Transverse colon (tissue), 4 donors: Measurements from ENCODE around the gene TGM1. TPM values are rescaled to one million over a fixed set of nuclear protein-coding genes. Genes with fewer than 3 reads are reported as not detected.

Experiments
- DNase-seq: peaks from one replicate; pipeline ENCODE4 v3.0.0-alpha.2; 2019
- H3K27ac ChIP-seq, 4 donors: fragments of 200-600 bp; sonication (generic); 2 replicates each; pipeline ENCODE4 v1.5.1; 2016 to 2018; ENCODE audit warnings: inconsistent platforms in 4 of 4
- H3K27me3 ChIP-seq: fragments of 200-600 bp; sonication (generic); 2 replicates; pipeline ENCODE4 v1.5.1; 2017; ENCODE audit warnings: inconsistent platforms
- H3K36me3 ChIP-seq, 4 donors: fragments of 200-600 bp; sonication (generic); 2 replicates each; pipeline ENCODE4 v1.5.1; 2017 to 2019; ENCODE audit warnings: inconsistent platforms in 4 of 4
- H3K4me1 ChIP-seq, 4 donors: fragments of 200-600 bp; sonication (generic); 2 replicates each; pipeline ENCODE4 v1.5.1; 2017 to 2020; ENCODE audit warnings: inconsistent platforms in 4 of 4
- H3K4me3 ChIP-seq, 4 donors: fragments of 200-600 bp; sonication (generic); 1 replicate in 1 of 4; 2 replicates in 3 of 4; pipeline versions ENCODE4 v1.5.1 to v1.6.1; 2017 to 2019; ENCODE audit warnings: inconsistent platforms in 4 of 4
- H3K9me3 ChIP-seq, 2 donors: fragments of 200-600 bp; sonication (generic); 2 replicates each; pipeline ENCODE4 v1.5.1; 2017 to 2019; ENCODE audit warnings: inconsistent platforms in 2 of 2
- CTCF ChIP-seq, 5 experiments: fragments of 200-600 bp in 3 of 5; fragments of 450-650 bp in 2 of 5; sonication (generic) in 3 of 5; IDR thresholded peaks; 1 replicate in 2 of 5; 2 replicates in 3 of 5; pipeline ENCODE4 v1.5.1; 2016 to 2017; ENCODE audit warnings: antibody characterized with exemption in 5 of 5, inconsistent platforms in 3 of 5, mild to moderate bottlenecking in 2 of 5, moderate library complexity in 1 of 5
- EP300 ChIP-seq: sonication (generic); formaldehyde crosslinking; IDR thresholded peaks from one replicate; pipeline ENCODE4 v1.6.1; 2017; ENCODE audit warnings: antibody characterized with exemption, low read depth
- POLR2A ChIP-seq: fragments of 450-650 bp; IDR thresholded peaks from one replicate; pipeline ENCODE4 v1.6.1; 2016; ENCODE audit warnings: antibody characterized with exemption, mild to moderate bottlenecking, moderate library complexity
- POLR2AphosphoS5 ChIP-seq, 3 donors: sonication (generic); formaldehyde crosslinking; IDR thresholded peaks; one replicate each; pipeline ENCODE4 v1.6.1; 2016; ENCODE audit warnings: antibody characterized with exemption in 3 of 3
- WGBS, 2 donors: methylation state at CpG; one replicate each; pipeline ENCODE4 v1.1.5; 2018; ENCODE audit warnings: low coverage in 1 of 2; 5-methylcytosine and 5-hydroxymethylcytosine counted together
- in situ Hi-C, 4 donors: fragments of 200-750 bp; cut with MboI; loops; one replicate each; pipeline versions ENCODE4 v1.15.0 to v1.15.1; 2017; ENCODE audit warnings: low sequenced_read_pairs in 3 of 4, low pct_ligation_motif_present in 1 of 4, low pct_unique_long_range_greater_than_20kb in 1 of 4
- intact Hi-C: fragments of 100-400 bp; cut with DNase I; formaldehyde crosslinking; loops from one replicate; pipeline ENCODE4 v1.15.1; 2023; ENCODE audit warnings: low total_unique reads
- total RNA-seq, 4 donors: library from RNA; depleted of rRNA; stranded (reverse); fragments of >200 nt; gene quantifications; one replicate each; pipeline ENCODE4 v1.1.0, GENCODE V29; 2016

TGM1 gene
- total RNA-seq, 4 donors from 2014 or later = 1.4 to 96.5 (median 2.2) TPM; not detected in 1

DNA sequence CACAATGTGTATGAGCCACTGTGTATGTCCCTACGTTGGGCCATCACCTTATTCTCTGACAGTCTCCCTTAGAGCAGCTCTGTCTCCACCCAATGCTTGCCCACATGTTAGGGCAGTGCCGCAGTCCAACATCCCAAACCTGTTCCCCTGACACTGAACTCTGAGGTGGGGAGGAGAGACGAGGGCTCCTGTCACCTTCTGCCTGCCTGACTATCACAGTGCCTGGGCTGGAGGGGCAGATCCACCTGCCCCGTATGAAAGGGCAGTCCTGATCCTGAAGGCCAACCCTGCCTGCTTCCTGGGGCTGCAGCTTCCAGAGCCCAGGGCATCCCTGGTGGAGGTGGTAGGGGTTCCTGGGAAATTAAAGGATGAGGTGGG lies 2.2 kb downstream of the TGM1 start:
- Histone ChIP-seq H3K9me3 (no peaks in the 10 kb centered on the region), H3K27me3 (no peaks in the 10 kb centered on the region), H3K36me3 (peaks cover 0 to 1% (median 0%) of the 10 kb centered on the region in 4 donors), H3K4me1 (no peaks in the 10 kb centered on the region), H3K4me3 (no peak overlapping the region), H3K27ac (no peak overlapping the region)
- TF ChIP-seq EP300 (no peak), POLR2AphosphoS5 (IDR thresholded peaks at IDR 0.05) (no peak), POLR2A (no peak), CTCF (IDR thresholded peaks at IDR 0.05) (no peak)
- intact Hi-C loops (no loop called here), in situ Hi-C loops (no loop called here)
- WGBS, 2 donors = 80 to 84% methylated on average over 2 to 4 of the region's 4 CpGs
- no peak for DNase-seq

- 80 to 86% methylated on average over 1 to 16 of the region's 16 CpGs for WGBS, 2 donors
- H3K36me3 ChIP-seq = no peaks in the 10 kb centered on the region
- TF ChIP-seq POLR2AphosphoS5 (IDR thresholded peaks at IDR 0.05) (no peak), POLR2A (no peak), CTCF (IDR thresholded peaks at IDR 0.05) (no peak), EP300 (no peak)
- H3K27me3 ChIP-seq = no peaks in the 10 kb centered on the region
- H3K4me1 ChIP-seq = no peaks in the 10 kb centered on the region
- intact Hi-C loops (no loop called here), in situ Hi-C loops (no loop called here)
- H3K9me3 ChIP-seq = no peaks in the 10 kb centered on the region
- H3K27ac ChIP-seq = no peak overlapping the region
- no peak overlapping the region for H3K4me3 ChIP-seq
- no peak for DNase-seq
These were observed 2.8 kb downstream of the TGM1 start for GRCh38 chr14:24260026-24260779.

DNA sequence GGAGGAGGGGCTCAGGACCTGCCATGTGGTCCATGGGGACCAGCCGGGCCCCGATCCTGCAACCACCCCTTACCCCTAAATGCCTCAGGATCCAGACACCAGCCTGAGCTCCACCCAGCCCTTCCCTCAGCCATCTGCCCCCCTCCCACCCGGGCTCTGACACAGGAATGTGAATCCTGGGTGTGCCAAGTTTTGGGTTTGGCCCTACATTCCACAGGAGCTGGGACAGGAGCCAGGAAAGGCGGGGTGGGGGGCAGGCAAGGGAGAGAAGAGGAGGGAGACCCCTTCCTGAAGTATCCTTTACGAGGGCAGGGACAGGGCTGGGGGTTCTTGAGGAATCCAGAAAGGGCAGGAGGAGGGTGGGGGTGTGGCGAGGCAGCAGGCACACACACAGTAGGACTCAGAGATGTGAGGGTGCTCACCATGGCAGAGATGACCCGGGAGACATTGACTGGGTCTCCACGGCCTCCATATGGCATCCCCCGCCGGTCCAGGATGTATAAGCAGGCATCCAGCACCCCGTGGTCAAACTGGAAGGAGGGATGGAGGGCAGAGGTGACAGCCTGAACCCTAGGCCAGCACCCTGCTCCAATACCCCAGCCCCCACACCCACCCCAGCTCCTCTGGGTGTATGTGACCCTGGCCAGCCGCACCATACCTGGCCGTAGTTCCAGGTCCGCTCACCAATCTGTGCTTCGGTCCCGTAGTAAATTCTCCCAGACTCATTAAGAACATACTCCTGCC lies 3.5 kb downstream of the TGM1 start:
- Histone ChIP-seq H3K27me3 (no peaks in the 10 kb centered on the region), H3K4me1 (no peaks in the 10 kb centered on the region), H3K4me3 (no peak overlapping the region), H3K36me3 (no peaks in the 10 kb centered on the region), H3K27ac (no peak overlapping the region), H3K9me3 (no peaks in the 10 kb centered on the region)
- in situ Hi-C loops = no loop called here
- WGBS, 2 donors = 83 to 85% methylated on average over 4 to 12 of the region's 16 CpGs
- no peak for DNase-seq
- TF ChIP-seq POLR2A = no peak
- no peak for TF ChIP-seq EP300
- no peak for TF ChIP-seq CTCF (IDR thresholded peaks at IDR 0.05)
- TF ChIP-seq POLR2AphosphoS5 (IDR thresholded peaks at IDR 0.05) = no peak
- intact Hi-C loops = no loop called here

DNA sequence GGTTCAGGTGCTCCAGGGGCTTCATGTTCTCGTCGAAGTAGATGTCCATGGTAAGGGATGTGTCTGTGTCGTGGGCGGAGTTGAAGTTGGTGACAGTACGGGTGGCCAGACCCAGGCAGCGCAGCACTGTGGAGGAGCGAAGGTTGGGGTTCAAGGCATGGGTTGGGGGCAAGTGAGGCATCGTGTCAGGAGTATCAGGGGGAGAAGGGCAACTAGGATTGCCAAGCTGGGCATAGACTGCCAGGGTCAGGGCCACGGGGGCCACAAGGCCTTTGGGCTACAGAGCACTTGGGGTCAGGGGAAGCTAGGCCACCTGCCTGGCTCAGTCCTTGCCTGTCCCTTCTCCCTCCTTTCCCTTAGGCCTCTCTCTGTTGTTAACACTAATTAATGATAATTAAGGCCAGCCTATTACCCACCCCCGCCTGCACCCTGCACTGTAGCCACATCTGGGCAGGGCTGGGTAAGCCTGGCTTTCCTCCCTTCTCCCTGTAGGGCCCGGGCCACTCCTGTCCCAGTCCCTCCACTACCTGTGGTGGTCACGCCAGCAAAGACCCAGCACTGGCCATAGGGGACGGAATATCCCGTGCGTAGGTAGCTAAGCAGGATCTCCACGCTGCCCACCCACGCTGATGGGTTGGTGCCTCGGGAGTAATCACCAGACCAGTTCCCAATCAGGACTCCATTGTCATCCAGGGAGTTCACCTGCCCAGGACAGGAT lies 4.3 kb downstream of the TGM1 start:
- 91 to 100% methylated on average over 2 to 17 of the region's 18 CpGs for WGBS, 2 donors
- intact Hi-C loops = no loop called here

More for the DNA sequence above, 4.3 kb downstream of the TGM1 start:
- no peak for TF ChIP-seq EP300
- TF ChIP-seq POLR2AphosphoS5 (IDR thresholded peaks at IDR 0.05) = no peak
- TF ChIP-seq POLR2A = no peak
- TF ChIP-seq CTCF (IDR thresholded peaks at IDR 0.05) = no peak
- Histone ChIP-seq H3K27me3 (no peaks in the 10 kb centered on the region), H3K4me1 (no peaks in the 10 kb centered on the region), H3K36me3 (no peaks in the 10 kb centered on the region), H3K9me3 (no peaks in the 10 kb centered on the region), H3K4me3 (no peak overlapping the region), H3K27ac (no peak overlapping the region)
- DNase-seq = no peak
- in situ Hi-C loops = no loop called here
